Amygdala (tissue), 56 donors: ENCODE measurements around the gene ZFP69B.

Source experiments
- DNase-seq, 56 donors: peaks; one replicate each; lab custom pipeline; 2025; lab: John Stamatoyannopoulos, UW

ZFP69B gene

DNA sequence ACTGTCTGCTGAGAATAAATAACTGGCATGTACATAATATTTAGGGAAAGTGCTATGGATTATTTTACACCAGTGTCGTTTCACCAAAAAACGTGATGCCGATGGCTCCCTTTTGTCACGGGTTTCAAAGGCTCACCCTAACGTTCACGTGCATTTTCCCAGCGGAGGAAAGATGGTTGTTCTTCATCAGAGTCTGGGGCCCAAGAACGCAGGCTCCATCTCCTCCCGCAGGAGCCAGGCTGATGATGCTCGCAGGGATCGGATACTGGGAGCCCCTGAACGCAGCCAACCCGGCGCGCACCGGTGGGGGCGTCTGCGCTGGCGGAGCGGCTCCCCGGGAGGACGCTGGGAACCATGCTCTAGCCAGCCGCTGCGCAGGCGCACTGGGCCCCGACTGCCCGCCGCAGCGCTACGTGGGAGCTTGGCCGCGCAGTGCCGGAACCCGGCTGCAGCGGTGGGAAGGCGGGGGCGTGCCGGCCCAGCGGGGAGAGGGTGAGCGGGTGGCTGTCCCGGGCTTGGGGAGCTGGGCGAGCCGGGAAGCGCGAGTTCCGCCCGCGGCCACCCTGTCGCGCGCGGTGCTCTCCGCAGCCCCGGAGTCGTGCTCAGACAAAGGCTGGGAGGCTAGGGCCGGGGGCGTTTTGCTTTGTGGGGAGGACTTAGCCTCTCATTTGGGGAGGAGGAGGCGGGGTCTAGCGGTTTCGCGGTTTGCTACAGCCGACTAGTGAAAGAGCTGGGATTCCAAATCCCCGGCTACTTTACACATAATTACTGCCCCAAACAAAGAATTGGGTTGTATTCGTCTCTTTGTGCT, at the start of gene ZFP69B:
ZFP69B (plus strand) TSS at position 793 of the 811 bp plus-strand sequence. CDS start 486 bp downstream, outside the sequence.
- peak; percentile 40 to 93 (median 81) for DNase-seq

DNA sequence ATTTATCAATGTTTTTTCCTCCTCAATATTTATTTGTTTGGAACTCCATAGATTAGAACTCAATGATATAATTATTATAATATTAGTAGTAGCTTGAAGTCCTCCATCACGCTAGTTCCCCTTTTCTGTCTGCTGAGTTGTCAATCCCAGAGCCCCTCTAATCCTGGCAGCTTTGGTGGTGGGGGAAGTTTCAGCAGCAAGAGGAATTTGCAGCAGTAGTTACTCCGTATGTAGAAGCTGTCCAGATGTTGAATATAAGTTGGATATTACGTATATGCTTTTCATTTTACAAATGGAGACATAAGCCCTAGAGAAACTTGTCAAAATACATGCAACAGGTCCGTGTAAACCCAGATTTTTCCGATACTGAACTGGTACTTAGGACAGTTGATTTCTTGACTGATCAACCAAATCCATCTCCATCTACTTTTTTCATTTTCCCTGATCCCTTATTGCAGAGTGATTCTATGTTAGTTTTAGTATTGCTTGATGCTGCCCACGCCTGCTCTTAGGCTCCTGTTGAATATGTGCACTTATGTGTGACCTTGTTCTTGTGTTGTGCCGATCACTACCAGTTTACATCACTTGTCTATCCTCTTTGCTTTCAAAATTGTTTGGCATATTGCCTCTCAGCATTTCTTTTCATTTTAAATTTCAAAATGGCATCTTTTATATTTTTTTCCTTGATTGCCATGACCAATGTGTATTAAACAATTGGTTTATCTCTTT, 48.6 kb upstream of the ZFP69B start:
- DNase-seq: no peak

DNA sequence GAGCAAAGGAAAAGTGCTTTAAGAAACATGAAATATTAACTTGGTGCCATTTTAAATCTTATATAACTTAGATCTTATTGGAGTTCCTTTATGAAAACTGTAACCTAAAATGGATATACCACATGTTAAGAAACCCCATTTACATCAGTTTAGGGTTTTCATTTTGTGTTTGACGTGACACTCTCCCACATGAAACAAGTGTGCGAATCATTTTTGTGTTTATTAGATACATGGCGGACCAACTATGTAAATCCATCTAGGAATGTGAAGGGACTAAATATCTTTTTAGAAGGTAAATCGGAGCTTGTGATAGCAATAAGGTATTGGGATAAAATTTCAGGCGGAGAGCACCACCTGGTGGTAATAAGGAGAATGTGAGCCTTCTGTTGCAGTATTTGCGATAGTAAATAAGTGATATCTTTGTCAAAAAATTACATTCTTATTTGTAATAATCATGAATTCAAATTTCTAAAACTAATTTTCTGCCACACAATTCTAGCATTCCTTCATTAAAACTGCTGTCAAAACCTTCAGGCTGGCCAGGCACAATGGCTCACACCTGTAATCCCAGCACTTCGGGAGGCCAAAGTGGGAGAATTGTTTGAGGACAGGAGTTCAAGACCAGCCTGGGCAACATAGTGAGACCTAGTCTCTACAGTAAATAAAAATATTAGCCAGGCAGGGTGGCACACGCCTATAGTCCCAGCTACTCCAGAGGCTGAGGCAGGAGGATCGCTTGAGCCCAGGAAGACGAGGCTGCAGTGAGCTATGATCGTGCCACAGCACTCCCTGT, 45.4 kb upstream of the ZFP69B start:
- DNase-seq: peak in 7 of 56 donors; percentile 20 to 75 (median 38)

DNA sequence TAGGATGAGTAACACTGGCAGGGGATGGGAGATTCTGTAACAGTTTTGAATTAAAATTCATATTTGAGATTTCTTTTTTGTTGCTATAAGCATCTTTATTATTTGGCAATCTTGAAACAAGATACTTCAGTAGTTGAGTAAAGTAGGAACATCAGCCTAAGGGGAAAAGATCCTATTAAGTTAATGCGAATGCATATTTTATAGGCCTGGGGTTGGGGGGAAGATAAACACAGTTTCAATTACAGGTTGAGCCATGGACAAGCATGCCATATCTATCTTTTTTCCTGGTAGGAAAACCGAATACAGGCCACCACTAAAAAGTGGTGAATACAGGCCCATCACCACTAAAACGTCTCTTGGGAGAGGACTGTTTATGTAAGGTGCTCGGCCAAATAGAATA, 44.5 kb upstream of the ZFP69B start:
- no peak for DNase-seq

DNA sequence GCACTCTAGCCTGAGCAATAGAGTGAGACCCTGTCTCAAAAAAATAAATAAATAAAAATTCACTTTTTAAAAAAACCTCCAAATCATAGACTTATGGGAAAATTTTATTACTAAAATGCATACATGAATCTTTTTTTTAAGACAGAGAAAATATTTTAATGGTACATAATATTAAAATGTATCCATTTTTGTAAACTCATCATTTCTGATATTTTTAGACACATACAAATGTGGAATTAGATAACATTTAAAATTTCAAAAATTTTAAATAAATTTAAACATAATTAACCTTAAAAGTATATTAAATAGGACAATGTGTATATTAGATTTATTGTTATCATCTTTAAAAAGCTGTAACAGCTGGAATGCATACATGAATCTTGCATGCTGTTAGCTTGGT, 42.8 kb upstream of the ZFP69B start:
- DNase-seq: no peak

DNA sequence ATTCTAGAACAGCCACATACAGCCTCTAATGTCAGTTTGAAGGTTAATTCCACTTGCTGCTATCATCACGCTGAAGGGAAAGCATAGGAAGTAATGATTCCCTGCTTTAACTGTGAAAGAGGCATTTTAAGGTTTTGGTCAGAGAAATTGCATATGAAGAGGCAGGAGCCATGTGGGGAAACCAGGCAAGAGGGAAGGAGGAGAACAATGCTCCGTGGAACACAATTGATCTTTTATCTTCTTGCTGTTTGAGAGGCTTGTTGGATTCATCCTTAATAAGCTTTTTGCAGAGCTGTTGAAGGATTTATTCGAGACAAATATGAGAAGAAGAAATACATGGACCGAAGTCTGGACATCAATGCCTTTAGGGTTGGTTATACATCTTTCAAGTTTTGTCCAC, 40.8 kb upstream of the ZFP69B start:
- DNase-seq: no peak

DNA sequence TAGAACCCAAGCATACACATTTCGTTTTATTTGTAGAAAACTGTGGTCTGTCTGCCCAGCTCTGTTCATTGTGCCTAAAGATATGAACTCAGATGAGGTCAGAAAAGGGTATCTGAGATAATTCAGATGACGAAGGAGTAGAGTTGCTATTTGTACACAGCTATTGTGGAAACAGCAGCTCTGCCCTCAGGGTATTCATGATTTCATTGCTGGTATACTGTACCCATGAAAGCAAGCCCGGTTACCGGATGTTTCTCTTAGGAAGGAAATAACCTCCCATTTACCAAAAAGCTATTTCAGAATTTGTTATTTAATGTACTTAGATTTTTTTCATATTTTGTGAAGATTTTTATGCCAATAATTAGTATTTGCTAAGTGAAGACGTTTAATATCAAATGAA, 39.0 kb upstream of the ZFP69B start:
- DNase-seq: no peak

DNA sequence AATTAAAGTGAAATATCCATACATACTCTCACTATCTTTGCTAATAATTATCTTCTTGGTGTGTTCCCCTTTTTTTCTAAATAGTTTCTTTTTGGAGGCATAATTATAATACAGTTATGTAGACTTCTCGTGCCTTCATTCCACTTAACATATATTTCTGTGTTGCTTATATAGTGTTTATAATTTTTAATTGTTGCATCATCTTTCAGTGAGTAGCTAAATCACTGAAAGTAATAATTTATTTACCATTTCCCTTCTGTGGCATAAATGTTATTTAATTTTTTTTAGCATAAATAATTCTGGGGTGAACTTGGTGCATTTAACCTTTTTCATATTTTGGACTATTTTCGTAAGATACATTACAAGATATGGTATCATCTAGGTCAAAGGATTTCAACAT, 38.4 kb upstream of the ZFP69B start:
- DNase-seq: no peak

DNA sequence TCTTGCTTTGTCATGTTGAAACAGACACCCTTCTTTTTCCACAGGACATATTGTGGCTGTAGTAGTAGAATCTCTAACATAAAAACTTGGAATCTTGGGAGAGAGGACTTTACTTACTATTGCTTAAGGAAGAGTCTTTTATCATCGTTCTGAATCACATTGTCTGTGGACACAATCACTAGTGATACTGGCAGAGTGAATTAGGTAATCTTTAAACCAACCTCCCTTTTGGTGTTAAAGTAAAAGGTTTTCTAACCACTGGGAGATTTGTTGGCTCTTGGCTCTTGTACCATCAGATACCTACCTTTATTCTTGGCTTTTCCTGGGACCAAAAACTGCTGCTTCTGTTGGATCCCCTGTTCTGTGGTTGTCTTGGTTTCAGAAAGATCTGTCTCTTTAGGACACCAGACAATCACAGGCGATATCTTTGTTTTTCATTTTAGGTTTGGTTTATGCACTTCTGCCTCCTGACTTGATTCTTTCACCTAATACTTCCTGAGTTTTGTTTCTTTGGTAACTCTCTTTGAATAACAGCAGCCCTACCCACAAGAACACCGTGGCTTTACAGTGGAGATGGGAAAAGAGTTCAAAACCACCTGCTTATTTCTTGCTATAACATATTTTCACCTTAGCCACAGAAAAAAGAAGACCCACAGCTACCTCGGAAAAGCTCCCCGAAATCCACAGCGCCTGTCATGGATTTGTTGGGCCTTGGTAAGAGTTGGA, 36.6 kb upstream of the ZFP69B start:
- no peak for DNase-seq

DNA sequence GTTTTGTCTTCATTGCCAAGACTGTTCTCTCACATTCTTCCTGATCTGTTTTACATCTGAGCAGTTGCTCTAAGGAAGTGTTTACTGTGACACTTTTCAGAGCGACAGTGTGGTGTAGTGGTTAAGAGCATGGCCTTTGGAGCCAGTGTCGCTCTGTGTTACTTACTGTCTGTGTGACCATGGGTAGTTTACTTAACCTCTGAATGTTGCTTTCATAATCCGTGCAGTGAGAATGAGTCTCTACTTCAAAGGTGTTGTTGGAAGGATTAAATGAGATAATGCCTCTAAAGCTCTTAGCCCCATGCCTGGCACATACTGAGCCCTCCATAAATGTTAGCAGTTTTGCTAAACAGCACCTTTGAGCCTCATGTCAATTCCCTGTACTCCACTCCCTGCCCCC, 35.9 kb upstream of the ZFP69B start:
- no peak for DNase-seq

DNA sequence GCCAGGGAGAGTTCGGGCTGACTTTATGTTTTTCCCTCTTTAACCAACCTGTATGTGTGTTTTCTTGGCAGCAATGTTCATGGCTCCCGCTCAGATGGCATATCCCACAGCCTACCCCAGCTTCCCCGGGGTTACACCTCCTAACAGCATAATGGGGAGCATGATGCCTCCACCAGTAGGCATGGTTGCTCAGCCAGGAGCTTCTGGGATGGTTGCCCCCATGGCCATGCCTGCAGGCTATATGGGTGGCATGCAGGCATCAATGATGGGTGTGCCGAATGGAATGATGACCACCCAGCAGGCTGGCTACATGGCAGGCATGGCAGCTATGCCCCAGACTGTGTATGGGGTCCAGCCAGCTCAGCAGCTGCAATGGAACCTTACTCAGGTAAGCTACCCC, 33.6 kb upstream of the ZFP69B start:
- no peak for DNase-seq

DNA sequence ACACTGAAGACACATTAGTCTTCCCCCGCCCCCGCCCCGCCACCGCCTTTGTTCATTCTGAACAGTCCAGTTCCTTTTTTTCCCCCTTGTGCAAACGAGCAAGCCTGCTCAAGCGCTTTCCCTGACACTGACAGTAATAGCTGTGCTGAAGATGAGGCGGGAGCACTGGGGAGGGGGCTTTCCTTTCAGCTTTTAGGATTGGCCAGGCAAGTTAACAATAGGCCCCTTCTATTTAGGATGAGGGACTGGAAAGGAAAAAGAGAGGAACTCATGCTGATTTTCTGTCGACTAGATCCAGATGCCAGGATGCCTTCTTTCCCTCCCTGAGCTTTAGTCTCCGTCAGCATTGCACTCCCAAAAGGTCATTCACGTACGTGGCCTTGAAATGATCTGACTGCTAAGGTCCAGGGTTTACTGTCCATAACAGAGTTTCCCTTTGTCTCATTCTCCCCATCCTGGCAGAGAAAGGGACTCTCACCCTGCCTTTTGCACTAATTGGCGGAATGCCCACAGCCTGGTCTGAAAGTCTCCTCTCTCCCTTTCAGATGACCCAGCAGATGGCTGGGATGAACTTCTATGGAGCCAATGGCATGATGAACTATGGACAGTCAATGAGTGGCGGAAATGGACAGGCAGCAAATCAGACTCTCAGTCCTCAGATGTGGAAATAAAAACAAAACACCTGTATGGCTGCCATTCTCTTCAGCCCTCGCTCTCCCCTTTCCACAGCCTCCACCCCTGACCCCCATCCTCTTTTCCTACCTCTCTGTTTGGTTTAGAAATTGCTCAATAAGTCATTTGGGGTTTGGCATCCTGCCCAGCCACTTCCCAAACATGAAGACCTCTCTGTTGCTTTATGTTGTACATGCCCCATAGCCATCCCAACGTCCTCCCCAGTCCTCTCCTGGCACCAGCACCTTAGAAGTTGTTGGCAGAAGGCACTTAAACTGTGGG, 28.6 kb upstream of the ZFP69B start:
- peak in 39 of 56 donors; percentile 6 to 78 (median 39) for DNase-seq

DNA sequence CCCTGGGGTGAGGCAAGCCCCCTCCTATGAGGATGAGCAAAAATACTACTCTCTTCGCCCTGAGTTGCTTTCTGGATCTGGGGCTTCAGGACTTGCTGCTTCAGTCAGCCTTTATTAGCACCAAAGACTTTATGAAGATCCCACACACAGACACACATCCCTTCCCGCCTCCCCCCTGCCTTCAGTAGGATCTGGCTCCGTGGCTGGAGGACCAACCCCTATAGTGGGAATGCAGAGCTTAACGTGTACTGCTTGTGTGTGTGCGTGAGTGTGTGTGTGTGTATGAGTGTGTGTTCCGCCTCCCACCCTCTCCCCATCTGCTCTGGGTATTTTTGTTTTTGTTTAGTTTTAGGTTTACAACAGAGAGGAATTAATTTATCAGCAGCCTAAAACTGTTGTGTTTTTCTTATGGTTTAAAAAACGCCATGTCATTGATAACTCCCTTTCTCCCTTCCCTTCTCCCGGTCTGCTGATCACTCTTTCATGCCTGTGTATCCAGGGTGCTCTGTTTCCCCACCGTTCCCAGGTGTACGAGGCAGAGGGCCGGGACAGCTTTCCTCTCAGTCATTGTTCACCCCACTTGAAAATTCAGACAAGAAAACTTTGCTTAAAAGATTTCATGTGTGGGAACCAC, 27.5 kb upstream of the ZFP69B start:
- DNase-seq: peak in 3 of 56 donors; percentile 2 to 16 (median 9)

DNA sequence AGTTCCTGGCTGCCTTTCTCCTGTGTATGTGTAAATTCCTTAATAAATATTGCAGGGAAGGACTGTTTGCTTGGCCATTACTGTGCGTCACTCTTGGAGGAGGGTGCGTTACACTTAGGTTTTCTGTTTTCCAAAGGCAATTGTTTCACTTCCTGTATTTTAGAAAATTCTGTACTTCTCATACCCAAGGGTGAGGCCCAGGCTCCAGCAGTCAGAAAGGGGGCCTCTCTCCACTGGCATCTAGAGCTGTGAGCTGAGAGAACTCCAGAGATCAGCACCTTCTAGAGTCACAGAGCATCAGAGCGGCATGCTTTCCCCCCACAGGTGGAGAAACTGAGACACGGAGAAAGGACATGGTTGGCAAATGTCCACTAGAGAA, 27.0 kb upstream of the ZFP69B start:
- DNase-seq: no peak

DNA sequence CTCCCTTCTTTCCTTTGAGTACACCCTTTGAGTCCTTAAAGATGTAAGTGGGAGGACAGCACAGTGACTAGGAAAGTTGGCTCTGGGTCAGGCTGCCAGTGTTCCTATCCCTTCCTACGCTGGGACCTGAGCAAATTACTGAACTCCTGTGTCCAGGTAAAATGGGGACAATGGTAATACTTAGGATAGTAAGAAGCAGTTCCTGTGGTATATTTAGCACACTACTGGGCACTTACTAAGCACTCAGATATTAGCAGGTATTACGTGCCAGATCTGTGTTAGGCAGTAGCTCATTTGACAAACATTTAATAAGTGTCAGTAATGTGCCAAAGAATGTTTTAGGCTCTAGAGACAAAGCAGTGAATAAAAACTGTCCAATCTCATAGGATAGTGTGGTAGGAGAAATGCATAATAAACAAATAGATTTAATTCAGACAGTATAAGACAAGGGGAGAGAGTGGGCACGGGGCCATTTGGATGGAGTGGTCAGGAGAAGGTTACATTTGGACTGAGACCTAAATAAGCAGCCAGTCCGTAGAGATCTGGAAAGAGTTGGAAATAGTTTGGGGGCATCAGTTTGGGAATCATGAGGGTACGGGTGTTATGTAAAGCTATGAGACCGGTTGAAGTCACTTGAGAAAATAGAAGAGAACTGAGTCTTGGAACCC, 26.2 kb upstream of the ZFP69B start:
- DNase-seq: no peak

DNA sequence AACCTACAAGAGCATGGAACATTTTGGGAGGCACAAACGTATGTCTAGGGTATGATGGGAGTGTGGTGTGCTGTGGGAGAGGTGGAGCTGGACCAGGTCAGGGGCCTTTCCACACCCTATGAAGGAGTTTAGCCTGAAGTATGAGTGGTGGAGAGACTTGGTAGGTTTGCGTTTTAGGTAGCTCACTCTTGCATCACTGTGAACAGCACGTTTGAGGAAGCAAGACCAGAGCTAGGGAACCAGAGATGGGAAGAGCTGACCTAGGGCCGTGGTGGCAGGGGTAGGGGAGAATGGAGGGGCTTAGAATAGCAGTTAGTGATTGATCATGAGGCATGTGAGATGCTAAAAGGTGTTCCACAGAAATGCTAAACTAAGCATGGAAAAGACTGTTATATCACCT, 25.1 kb upstream of the ZFP69B start:
- DNase-seq: no peak

DNA sequence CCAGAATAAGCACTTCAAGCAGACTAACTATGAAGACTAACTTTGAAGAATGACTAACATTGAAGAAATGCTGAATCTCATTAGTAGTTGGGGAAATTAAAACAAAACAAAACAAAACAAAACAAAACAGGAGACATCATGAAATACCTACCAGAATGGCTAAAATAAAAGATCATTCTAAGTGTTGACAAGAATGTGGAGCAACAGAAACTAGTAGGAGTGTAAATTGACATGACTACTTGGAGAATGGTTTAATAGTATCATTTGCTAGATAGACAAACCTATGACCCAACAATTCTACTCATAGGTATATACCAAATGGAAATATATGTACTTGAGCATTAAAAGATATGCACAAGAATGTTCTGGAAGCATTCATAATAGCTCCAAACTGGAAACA, 18.9 kb upstream of the ZFP69B start:
- no peak for DNase-seq

DNA sequence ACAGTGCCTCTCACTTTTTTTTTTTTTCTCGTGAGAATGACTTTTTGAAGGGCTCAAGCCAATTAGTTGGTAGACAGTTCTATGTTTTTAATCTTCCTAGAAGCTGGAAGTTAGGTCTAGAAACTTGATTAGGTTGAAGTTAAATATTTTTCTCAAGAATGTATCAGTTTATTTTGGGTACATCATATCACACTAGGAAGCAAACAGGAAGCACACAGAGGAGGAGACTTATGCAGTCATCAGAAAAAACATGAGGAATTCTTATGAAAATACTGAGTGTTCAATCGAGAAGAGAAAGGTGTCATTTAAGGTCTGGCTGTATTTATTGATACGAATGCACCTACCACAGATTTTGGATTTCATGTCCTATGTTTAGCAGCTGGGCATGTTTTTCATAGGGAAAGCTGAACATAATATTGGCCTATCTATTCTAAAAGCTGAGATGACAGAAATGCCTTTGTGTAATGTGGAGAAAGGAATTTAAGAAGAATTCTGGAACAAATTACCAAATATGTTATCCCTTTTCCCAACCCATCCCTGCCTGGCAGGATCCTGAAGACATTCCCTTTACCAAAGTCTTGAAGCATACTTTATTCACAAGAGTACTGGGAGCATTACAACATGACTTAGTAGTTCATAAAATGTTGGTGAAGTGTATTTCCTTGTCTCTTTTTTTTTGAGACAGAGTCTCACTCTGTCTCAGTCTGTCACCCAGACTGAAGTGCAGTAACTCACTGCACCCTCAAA, 17.5 kb upstream of the ZFP69B start:
- no peak for DNase-seq
